Astrocyte of the spinal cord (primary cell): ENCODE results near the gene FXYD4.
"Not testable (repeated sequence)": the region's sequence is repeated elsewhere in the genome, so short reads cannot be mapped to it uniquely, and the experiment has no call there.

Source experiments
- DNase-seq: peaks from one replicate; pipeline ENCODE4 v3.0.0; 2011; ENCODE audit warnings: low read depth, low spot score
- H3K4me3 ChIP-seq: 2 replicates; pipeline ENCODE4 v1.5.1; 2011; ENCODE audit warnings: low read depth, mild to moderate bottlenecking, low read length, moderate library complexity
- in situ Hi-C: cut with HindIII; loops from 2 replicates; pipeline ENCODE4 v1.10.0; 2017; ENCODE audit warnings: low sequenced_read_pairs
- TF ChIP-seq, protein P1 (sequence below): IDR thresholded peaks from 2 replicates; pipeline ENCODE4 v1.5.1; 2012; ENCODE audit warnings: low read depth, mild to moderate bottlenecking, low read length, inconsistent platforms

FXYD4 gene

DNA sequence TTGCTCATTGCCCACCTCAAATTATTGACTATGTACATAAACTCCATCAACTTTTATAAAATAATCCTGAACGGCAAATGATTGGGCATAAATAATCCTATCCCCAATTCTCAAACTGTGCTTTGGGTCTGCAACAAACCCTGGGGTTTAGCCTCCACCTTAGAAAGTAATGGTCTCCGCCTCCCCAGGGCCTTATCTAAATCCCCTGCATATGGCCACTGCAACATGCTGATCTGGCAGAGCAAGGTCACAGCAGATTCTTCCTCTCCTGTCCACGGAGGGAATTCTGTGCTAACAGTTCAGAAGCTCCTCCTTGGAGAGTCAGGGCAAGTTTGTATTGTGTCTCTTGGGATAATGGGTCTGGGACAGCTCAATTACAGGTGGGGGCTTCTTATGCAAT, 18.4 kb downstream of the FXYD4 start:
- in situ Hi-C loops: no loop called here
- DNase-seq: no peak
- TF ChIP-seq, protein P1, sequence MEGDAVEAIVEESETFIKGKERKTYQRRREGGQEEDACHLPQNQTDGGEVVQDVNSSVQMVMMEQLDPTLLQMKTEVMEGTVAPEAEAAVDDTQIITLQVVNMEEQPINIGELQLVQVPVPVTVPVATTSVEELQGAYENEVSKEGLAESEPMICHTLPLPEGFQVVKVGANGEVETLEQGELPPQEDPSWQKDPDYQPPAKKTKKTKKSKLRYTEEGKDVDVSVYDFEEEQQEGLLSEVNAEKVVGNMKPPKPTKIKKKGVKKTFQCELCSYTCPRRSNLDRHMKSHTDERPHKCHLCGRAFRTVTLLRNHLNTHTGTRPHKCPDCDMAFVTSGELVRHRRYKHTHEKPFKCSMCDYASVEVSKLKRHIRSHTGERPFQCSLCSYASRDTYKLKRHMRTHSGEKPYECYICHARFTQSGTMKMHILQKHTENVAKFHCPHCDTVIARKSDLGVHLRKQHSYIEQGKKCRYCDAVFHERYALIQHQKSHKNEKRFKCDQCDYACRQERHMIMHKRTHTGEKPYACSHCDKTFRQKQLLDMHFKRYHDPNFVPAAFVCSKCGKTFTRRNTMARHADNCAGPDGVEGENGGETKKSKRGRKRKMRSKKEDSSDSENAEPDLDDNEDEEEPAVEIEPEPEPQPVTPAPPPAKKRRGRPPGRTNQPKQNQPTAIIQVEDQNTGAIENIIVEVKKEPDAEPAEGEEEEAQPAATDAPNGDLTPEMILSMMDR: no peak
- no peak overlapping the region for H3K4me3 ChIP-seq

DNA sequence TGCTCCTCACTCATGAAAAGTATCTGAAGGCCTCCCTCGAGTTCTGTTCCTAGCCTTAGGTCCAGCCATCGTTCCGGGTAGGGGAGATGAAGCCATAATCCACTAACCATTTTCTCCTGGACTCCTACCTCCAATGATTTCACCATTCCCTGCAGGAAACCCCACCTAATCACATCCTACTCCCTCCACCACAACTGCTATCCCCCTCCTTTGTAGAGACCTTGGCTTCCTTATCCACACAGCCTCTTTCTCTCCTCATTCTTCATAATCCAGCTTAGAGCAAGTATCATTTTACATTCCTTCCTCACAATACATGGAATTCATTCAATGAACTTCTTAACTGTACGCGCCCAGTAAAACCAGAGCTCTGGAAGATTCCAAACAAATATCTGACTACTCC, 18.9 kb downstream of the FXYD4 start:
- H3K4me3 ChIP-seq: no peak overlapping the region
- TF ChIP-seq, protein P1: no peak
- in situ Hi-C loops: no loop called here
- no peak for DNase-seq

DNA sequence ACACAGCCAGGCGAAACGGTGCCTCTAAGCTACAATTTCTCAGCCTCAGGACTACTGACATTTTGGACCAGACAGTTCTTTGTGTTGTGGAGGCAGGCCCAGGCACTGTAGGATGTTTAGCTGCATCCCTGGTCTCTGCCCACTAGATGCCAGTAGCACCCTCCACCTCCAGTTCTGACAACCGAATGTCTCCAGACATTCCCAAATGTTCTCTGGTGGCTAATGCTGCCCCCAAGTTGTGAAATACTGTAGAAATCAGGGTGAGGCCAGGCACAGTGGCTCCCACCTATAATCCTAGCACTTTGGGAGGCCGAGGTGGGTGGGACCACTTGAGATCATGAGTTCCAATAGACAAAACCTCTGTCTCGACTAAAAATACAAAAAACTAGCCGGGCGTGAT, 19.3 kb downstream of the FXYD4 start:
- no peak overlapping the region for H3K4me3 ChIP-seq
- in situ Hi-C loops: no loop called here
- peak; percentile 28 for DNase-seq
- TF ChIP-seq, protein P1: peak; percentile 61

DNA sequence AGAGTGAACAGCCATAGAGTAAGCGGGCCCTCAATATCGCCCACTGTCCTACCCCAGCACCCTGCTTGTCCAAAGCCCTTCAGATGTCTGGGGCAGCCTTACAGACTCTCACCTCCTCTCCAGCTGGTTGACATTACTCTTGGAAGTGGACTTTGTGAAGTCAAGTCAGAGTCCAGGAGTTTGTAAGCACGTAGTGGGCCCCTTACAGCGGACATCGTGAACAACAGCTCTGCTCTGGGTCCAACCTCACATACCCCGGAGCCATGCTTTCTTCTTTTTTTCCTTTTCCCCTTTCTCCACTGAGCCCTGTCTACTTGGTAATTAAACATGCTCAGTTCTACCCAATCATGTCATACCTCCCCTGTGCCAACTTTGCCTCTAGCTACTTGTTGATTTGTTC, 20.1 kb downstream of the FXYD4 start:
- in situ Hi-C loops: no loop called here
- no peak overlapping the region for H3K4me3 ChIP-seq
- no peak for DNase-seq
- TF ChIP-seq, protein P1: no peak

DNA sequence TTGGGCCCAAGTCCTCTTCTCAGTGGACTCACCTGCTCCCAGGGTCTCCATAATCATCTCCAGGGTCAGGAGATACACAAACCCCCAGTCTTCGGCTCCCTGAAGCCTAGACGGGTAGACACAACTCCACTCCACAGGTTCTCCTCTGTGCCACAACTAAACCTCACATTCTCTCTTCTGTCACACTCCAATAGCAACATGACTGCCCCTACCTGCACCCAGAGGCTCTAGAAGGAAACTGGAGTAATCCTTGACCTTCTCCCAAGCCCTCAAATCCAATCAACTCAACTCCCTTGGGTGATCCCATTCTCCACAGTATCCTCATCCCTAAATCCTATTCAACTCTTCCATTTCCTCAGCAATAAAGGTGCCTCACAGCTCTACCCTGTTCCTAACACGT, 21.3 kb downstream of the FXYD4 start:
- in situ Hi-C loops: no loop called here
- DNase-seq: no peak
- H3K4me3 ChIP-seq: no peak overlapping the region
- TF ChIP-seq, protein P1: no peak

- DNase-seq, H3K4me3 ChIP-seq, in situ Hi-C loops: not testable (repeated sequence)
Measured at GRCh38 chr10:43393186-43393585, 21.8 kb downstream of the FXYD4 start.

- in situ Hi-C loops: no loop called here
- no peak for DNase-seq
- no peak overlapping the region for H3K4me3 ChIP-seq
- TF ChIP-seq, protein P1: no peak
Measured at GRCh38 chr10:43393606-43394360, 22.3 kb downstream of the FXYD4 start.
